Activated T-helper 17 cell treated with anti-CD3 and anti-CD28 coated beads, Interleukin-2, amount 50 U/mL, for 72 hours (primary cell): ENCODE results near the gene RET. TPM values are rescaled to one million over a fixed set of nuclear protein-coding genes. Genes with fewer than 3 reads are reported as not detected.

Experiments used
- ATAC-seq: fragments of 150-1000 bp; cut with Tn5 transposase; replicated peaks from 2 replicates; pipeline ENCODE4 v1.10.0; 2021; ENCODE audit warnings: mild to moderate bottlenecking, moderate library complexity
- H3K27ac Mint-ChIP-seq: one replicate; pipeline ENCODE4 v1.8.0; 2022; ENCODE audit warnings: mixed read lengths
- H3K27me3 Mint-ChIP-seq: one replicate; pipeline ENCODE4 v1.8.0; 2022; ENCODE audit warnings: mixed read lengths
- H3K36me3 Mint-ChIP-seq: one replicate; pipeline ENCODE4 v1.8.0; 2022; ENCODE audit warnings: low read depth, mild to moderate bottlenecking, mixed read lengths
- H3K4me1 Mint-ChIP-seq: one replicate; pipeline ENCODE4 v1.8.0; 2022; ENCODE audit warnings: mixed read lengths
- H3K4me3 Mint-ChIP-seq: one replicate; pipeline ENCODE4 v1.8.0; 2022; ENCODE audit warnings: mild to moderate bottlenecking, mixed read lengths
- H3K9me3 Mint-ChIP-seq: one replicate; pipeline ENCODE4 v1.8.0; 2022; ENCODE audit warnings: mixed read lengths
- total RNA-seq, 2 donors: library from RNA; stranded (reverse); gene quantifications; one replicate each; pipeline ENCODE4 v1.2.3, GENCODE V29; 2022

RET gene
- total RNA-seq, 2 donors from 2014 or later, result 0.24 TPM; not detected in 1

DNA sequence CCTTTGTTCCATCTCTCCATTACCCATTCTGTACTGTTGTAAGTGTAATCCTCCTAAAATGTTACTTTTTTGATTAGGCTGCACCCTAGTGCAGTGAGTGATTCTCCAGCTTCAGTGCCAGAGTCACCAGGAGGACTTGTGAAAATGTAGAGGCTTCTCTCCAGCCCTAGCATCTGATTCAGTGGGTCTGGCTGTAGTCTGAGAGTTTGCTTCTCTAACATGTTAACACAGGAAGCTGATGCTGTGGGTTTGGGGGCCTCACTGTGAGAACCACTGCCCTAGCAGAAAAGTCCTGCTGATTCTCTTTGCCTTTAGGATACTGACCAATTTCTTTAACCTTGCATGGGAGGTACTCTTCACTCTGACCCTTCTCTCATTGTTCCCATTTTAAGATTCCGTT is 85.7 kb downstream of the RET start:
- Mint-ChIP-seq H3K27ac (peak overlapping the region; percentile 26), H3K9me3 (no peaks in the 10 kb centered on the region), H3K27me3 (no peaks in the 10 kb centered on the region), H3K4me1 (peaks cover 29% of the 10 kb centered on the region), H3K36me3 (peaks cover 62% of the 10 kb centered on the region), H3K4me3 (no peak overlapping the region)
- ATAC-seq, result no peak

DNA sequence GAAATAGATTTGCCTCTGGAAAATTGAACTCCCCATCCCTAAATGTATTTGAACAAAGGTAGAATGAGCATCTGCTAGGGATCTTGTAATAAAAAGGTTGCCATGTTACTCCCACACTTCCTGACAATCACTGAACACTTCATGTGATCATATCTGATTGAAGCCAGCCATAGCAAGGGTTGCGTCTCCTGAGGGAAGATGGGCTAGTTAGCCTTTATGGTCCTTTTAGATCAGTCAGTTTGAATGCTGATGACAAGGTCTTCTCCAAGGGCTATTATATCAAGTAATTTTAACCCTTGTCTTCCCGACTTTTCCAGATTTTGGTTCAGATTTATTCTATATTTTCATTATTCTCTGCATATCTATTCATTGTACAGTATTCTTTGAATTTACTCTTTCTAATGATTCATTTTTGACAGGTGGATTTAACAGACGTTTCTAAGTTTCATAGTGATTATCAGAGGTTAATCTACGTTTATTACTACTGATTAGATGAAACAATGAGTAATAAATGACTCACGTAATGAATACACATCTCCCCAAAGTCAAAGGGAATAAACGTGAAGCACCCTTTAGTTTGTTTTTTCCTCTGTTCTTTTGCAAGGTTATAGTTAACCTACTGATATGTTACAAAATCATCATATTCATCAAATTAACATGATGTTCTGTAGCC is 89.5 kb downstream of the RET start:
- ATAC-seq, result peak; percentile 62
- Mint-ChIP-seq H3K36me3 (peaks cover 84% of the 10 kb centered on the region), H3K4me1 (peaks cover 20% of the 10 kb centered on the region), H3K27me3 (no peaks in the 10 kb centered on the region), H3K27ac (peak overlapping the region; percentile 48), H3K9me3 (no peaks in the 10 kb centered on the region), H3K4me3 (peak overlapping the region; percentile 19)

DNA sequence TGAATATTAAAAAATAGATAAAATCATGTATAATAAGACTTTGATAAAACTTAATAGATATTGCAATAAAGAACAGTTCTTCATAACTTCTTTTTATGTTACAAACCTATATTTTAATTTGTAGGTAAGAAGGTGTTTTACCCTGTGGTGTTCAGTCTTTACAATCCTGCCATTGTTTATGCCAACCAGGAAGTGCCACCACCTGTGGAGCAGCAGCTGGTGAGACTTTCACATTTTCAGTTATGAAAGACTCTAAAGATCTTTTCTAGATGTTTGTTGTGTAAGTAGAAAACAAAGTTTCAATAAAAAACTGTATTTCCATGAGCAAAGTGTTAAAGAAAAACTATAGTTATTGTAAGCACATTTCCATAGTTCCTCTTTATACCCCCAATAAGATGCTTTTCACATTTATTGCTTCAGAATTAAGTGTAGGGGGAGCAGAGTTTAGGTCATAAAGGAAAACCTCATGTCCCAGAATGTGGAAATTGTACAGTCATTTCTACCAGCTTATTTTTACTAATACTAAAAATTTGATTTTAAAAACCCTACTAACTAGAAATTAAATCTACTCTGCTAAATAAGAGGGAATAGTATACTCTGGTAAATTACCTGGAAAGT is 90.1 kb downstream of the RET start:
- Mint-ChIP-seq H3K9me3 (no peaks in the 10 kb centered on the region), H3K27ac (peak overlapping the region; percentile 48), H3K4me3 (no peak overlapping the region), H3K4me1 (peaks cover 14% of the 10 kb centered on the region), H3K36me3 (peaks cover 84% of the 10 kb centered on the region), H3K27me3 (no peaks in the 10 kb centered on the region)
- no peak for ATAC-seq

DNA sequence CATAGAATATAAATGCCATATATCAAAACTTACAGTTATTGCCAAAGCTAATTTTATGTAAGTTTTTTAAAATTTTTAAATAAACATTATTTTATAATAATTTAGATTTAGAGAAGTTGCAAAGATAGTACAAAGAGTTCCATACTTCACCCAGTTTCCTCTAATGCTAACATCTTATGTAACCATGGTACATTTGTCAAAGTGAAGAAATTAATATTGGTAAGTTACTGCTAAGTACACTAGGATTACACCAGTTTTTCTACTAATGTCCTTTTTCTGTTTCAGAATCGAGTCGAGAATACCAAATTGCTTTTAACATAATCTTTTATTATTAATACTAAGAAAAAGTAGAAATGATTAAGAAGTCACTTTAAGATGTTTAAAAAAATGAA is 90.6 kb downstream of the RET start:
- no peaks in the 10 kb centered on the region for H3K27me3 Mint-ChIP-seq
- no peak for ATAC-seq
- peaks cover 84% of the 10 kb centered on the region for H3K36me3 Mint-ChIP-seq
- H3K27ac Mint-ChIP-seq, result no peak overlapping the region
- no peaks in the 10 kb centered on the region for H3K9me3 Mint-ChIP-seq
- H3K4me1 Mint-ChIP-seq, result peaks cover 13% of the 10 kb centered on the region
- H3K4me3 Mint-ChIP-seq, result no peak overlapping the region

DNA sequence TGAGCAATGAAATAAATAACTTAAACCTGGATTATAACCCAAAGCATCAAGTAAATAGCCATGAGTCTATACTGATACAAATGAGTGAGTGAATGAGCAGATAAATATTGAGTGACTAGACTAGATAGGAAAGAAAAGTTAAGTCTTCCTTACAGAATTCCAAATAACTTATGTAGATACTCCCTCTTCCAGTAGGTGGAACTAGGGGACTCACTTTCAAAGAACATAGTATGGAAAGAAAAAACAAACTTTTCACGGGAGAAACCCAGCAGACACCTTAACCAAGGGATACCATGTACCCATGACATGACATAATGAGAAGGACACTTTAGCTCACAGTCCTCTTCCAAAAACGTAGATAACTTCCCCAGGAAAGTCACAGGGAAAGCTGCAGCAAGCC is 93.6 kb downstream of the RET start:
- H3K4me1 Mint-ChIP-seq, result peaks cover 20% of the 10 kb centered on the region
- ATAC-seq, result no peak
- H3K27me3 Mint-ChIP-seq, result no peaks in the 10 kb centered on the region
- H3K36me3 Mint-ChIP-seq, result peaks cover 86% of the 10 kb centered on the region
- no peak overlapping the region for H3K4me3 Mint-ChIP-seq
- no peak overlapping the region for H3K27ac Mint-ChIP-seq
- H3K9me3 Mint-ChIP-seq, result no peaks in the 10 kb centered on the region

DNA sequence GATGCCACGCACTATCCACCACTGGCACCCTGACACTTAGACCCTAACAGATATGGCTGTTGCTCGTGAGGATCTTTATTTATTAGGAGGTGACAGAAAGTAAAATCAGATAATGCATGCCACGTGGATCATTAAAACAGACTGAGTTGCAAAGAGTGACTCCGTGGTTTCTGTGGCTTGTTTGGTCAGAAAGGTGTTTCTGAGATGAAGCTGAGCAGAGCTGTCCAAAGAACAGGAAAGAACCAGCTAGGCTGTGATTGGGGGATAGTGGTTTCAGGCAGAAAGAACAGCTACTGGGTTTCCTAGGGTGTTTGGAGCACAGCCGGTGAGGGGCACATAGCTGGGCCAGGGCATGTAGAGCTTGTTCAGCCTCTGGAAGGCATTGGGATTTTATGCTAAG is 95.8 kb downstream of the RET start:
- H3K36me3 Mint-ChIP-seq, result peaks cover 94% of the 10 kb centered on the region
- peak; percentile 35 for ATAC-seq
- H3K4me1 Mint-ChIP-seq, result peaks cover 14% of the 10 kb centered on the region
- no peaks in the 10 kb centered on the region for H3K9me3 Mint-ChIP-seq
- H3K27ac Mint-ChIP-seq, result peak overlapping the region; percentile 51
- no peak overlapping the region for H3K4me3 Mint-ChIP-seq
- H3K27me3 Mint-ChIP-seq, result no peaks in the 10 kb centered on the region

DNA sequence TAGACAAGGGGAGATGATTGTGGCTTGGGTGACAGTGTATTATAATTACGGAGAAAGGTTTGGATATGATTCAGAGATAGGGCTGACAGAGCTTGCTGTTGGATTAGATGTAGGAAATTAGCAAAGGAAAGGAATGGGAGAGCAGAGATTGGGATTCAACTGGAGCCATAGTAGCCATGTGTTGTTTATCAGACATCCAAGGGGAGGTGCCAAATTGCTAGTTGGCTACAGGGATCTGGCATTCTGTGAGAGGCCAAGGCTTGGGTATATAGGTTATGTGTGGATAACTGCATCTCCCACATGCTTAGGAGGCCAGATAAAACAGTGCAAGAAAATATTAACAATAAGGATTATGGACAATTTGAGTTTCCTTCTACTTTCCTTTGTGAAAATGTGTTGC is 96.3 kb downstream of the RET start:
- H3K27me3 Mint-ChIP-seq, result no peaks in the 10 kb centered on the region
- H3K4me3 Mint-ChIP-seq, result no peak overlapping the region
- H3K9me3 Mint-ChIP-seq, result no peaks in the 10 kb centered on the region
- no peak for ATAC-seq
- H3K36me3 Mint-ChIP-seq, result peaks cover 98% of the 10 kb centered on the region
- H3K27ac Mint-ChIP-seq, result peak overlapping the region; percentile 51
- H3K4me1 Mint-ChIP-seq, result peaks cover 14% of the 10 kb centered on the region

DNA sequence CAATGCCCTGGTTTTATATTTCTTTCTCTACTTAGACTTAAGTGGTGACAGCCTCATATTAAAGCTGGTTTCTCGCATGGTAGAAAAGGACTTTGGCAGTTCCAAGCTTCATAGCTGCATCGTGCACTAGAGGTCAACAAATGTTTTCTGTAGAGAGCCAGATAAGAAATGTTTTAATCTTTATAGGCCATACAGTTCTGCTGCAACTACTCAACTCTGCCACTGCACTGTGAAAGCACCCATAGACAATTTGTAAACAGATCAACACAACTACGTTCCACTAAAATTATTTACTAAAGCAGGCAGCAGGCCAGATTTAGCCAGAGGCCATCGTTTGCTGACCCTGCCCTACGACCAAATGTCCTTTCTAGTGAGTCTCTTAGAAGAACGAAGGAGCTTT is 98.1 kb downstream of the RET start:
- H3K9me3 Mint-ChIP-seq, result no peaks in the 10 kb centered on the region
- no peaks in the 10 kb centered on the region for H3K27me3 Mint-ChIP-seq

DNA sequence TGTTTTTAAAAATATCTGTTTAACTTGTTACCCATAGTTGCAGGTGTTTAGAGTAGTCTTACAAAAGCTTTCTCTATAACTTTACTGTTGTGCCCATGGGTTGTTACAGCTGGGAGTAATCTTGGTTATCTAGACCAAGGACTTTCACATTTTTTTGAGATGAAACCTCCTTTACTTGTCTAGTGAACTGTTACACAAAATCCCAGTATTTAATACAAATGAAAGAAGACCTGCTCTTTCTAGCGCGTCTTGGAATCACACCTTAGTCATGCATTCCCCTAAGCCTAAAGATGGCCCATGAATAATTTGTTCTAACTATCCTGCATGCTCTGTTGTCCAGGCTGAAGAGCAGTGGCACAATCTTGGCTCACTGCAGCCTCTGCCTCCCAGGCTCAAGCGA is 99.4 kb downstream of the RET start:
- ATAC-seq, result no peak
- H3K36me3 Mint-ChIP-seq, result peaks cover 100% of the 10 kb centered on the region
- no peaks in the 10 kb centered on the region for H3K9me3 Mint-ChIP-seq
- H3K4me1 Mint-ChIP-seq, result peaks cover 14% of the 10 kb centered on the region
- no peaks in the 10 kb centered on the region for H3K27me3 Mint-ChIP-seq
- no peak overlapping the region for H3K4me3 Mint-ChIP-seq
- no peak overlapping the region for H3K27ac Mint-ChIP-seq

More for the DNA sequence above, 98.1 kb downstream of the RET start:
- Mint-ChIP-seq H3K27ac (no peak overlapping the region), H3K4me1 (peaks cover 14% of the 10 kb centered on the region), H3K4me3 (no peak overlapping the region), H3K36me3 (peaks cover 100% of the 10 kb centered on the region)
- ATAC-seq, result no peak

DNA sequence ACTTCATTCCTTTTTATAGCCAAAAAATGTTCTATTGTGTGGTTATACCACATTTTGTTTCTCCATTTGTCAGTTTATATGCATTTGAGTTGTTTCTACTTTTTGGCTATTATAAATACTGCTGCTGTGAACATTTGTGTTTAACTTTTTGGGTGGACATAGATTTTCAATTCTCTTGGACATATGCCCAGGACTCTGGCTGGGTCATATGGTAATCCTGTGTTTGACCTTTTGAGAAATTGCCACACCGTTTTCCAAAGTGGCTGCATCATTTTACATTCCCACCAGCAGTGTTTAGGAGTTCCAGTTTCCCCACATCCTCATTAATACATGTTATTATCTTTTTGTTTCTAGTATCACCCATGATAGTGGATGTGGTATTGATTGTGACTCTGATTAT is 100.7 kb downstream of the RET start:
- H3K4me3 Mint-ChIP-seq, result no peak overlapping the region
- peaks cover 97% of the 10 kb centered on the region for H3K36me3 Mint-ChIP-seq
- no peaks in the 10 kb centered on the region for H3K27me3 Mint-ChIP-seq
- no peak overlapping the region for H3K27ac Mint-ChIP-seq
- H3K4me1 Mint-ChIP-seq, result peaks cover 12% of the 10 kb centered on the region
- ATAC-seq, result no peak
- no peaks in the 10 kb centered on the region for H3K9me3 Mint-ChIP-seq

Other genes starting within 250 kb of the RET start
- gene CSGALNACT2, start 61.4 kb downstream of the RET start, total RNA-seq, result 10 to 100 TPM; 31.6 to 36.3 TPM
- gene RASGEF1A, start 190.0 kb downstream of the RET start, total RNA-seq, result 1 to 10 TPM; 2.1 to 2.5 TPM